ENCODE data around the gene PTCD1.

PTCD1 gene

DNA sequence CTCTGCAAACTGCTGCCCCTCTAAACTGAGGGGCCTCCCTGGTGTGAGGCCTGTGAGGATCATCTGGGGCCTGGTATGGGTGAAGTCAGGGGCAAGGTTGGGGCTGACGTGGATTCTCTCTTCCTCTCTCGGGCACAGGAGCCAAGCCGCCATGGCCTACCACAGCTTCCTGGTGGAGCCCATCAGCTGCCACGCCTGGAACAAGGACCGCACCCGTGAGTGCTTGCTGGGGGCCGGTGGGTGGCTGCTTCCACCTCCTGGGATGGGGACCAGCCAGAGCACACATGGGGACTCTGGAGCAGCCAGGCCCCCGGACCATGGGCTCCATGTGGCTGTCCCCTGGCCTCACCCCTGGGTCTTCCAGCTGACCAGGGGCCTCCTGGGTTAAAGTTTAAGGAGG is 53.0 kb downstream of the PTCD1 start:
- peak overlapping the region; percentile 57 for H3K27ac ChIP-seq
- H3K4me1 ChIP-seq (ENCODE audit: control insufficient read depth in 1 of 2, insufficient read depth in 1 of 2, low read depth in 1 of 2, low read length in 1 of 2): peaks cover 19 to 31% of the 10 kb centered on the region in 2 experiments
- H3K27me3 ChIP-seq: no peaks in the 10 kb centered on the region
- TF ChIP-seq, protein P1, sequence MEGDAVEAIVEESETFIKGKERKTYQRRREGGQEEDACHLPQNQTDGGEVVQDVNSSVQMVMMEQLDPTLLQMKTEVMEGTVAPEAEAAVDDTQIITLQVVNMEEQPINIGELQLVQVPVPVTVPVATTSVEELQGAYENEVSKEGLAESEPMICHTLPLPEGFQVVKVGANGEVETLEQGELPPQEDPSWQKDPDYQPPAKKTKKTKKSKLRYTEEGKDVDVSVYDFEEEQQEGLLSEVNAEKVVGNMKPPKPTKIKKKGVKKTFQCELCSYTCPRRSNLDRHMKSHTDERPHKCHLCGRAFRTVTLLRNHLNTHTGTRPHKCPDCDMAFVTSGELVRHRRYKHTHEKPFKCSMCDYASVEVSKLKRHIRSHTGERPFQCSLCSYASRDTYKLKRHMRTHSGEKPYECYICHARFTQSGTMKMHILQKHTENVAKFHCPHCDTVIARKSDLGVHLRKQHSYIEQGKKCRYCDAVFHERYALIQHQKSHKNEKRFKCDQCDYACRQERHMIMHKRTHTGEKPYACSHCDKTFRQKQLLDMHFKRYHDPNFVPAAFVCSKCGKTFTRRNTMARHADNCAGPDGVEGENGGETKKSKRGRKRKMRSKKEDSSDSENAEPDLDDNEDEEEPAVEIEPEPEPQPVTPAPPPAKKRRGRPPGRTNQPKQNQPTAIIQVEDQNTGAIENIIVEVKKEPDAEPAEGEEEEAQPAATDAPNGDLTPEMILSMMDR (IDR thresholded peaks at IDR 0.05): no peak
- no peak overlapping the region for H3K4me3 ChIP-seq (ENCODE audit: low read depth in 1 of 2, low read length in 1 of 2)
- H3K36me3 ChIP-seq: peaks cover 88% of the 10 kb centered on the region
- H3K9me3 ChIP-seq: no peaks in the 10 kb centered on the region

DNA sequence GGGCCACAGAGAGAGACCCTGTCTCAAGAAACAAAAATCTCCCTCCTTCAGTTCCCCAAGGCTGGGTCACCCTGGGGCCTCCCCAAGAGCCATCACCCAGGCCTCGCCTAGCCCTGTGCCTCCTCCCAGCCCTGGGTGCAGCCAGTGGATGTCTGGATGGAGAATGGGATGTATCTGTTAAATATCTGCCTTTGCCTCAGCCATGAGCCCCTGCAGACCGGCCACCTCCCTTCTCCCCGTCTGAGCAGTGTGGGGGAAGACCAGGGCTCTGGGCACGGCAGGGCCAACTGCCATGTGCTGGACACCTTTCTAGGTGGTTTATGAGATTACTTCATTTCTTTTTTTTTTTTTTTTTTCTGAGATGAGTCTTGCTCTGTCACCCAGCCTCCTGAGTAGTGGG is 54.1 kb downstream of the PTCD1 start:
- Histone ChIP-seq H3K27ac (peak overlapping the region; percentile 61), H3K9me3 (no peaks in the 10 kb centered on the region), H3K36me3 (peaks cover 77% of the 10 kb centered on the region), H3K4me3 (ENCODE audit: low read depth in 1 of 2, low read length in 1 of 2) (no peak overlapping the region), H3K4me1 (ENCODE audit: control insufficient read depth in 1 of 2, insufficient read depth in 1 of 2, low read depth in 1 of 2, low read length in 1 of 2) (peaks cover 30 to 41% of the 10 kb centered on the region in 2 experiments), H3K27me3 (no peaks in the 10 kb centered on the region)
- TF ChIP-seq, protein P1 (IDR thresholded peaks at IDR 0.05): no peak

DNA sequence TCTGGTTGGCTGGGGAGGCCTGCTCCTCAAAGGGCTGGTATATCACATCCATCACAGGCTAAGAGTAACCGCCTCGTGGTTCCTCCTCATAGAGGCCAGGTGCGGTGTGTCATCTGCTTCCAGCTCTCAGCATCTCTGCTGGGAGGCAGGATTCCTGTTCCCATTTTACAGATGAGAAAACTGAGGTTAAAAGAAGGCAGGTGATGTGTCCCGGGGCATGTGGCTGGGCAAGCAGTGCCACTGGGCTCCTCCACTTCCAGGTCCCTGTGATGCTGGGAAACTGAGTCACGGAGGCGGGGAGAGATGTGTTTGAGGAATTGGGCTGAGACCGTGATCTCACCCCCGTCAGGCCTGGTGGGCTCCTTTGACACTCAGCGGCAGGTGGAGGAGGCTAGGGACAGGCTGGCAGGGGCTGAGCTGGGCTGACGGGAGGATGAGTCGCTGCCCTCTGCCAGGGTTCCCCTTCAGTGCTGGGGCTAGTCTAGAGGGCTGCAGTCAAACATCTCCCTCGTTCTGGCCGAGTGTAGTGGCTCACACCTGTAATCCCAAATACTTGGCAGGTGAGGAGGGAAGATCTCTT is 54.7 kb downstream of the PTCD1 start:
- Histone ChIP-seq H3K27ac (peak overlapping the region; percentile 61), H3K36me3 (peaks cover 71% of the 10 kb centered on the region), H3K9me3 (no peaks in the 10 kb centered on the region), H3K4me3 (ENCODE audit: low read depth in 1 of 2, low read length in 1 of 2) (no peak overlapping the region), H3K4me1 (ENCODE audit: control insufficient read depth in 1 of 2, insufficient read depth in 1 of 2, low read depth in 1 of 2, low read length in 1 of 2) (peaks cover 36 to 48% of the 10 kb centered on the region in 2 experiments), H3K27me3 (no peaks in the 10 kb centered on the region)
- TF ChIP-seq, protein P1 (IDR thresholded peaks at IDR 0.05): no peak

DNA sequence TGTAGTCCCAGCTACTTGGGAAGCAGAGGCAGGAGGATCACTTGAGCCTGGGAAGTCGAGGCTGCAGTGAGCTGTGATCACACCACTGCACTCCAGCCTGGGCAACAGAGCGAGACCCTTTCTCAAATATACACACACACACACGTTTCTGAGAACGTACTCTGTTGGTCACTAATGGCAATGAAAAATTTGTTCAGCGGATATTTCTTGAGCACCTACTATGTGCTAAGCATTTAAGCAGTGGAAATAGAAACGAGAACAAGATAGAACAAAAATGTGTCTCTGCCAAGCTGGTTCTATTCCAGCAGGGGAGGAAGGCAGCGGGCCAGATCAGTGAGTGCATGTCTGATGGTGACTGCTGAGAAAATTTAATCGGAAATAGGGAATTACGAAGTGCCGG is 55.4 kb downstream of the PTCD1 start:
- peak overlapping the region; percentile 61 for H3K27ac ChIP-seq
- H3K9me3 ChIP-seq: no peaks in the 10 kb centered on the region
- TF ChIP-seq, protein P1 (IDR thresholded peaks at IDR 0.05): no peak
- H3K27me3 ChIP-seq: no peaks in the 10 kb centered on the region
- H3K4me3 ChIP-seq (ENCODE audit: low read depth in 1 of 2, low read length in 1 of 2): no peak overlapping the region
- peaks cover 43 to 54% of the 10 kb centered on the region in 2 experiments for H3K4me1 ChIP-seq (ENCODE audit: control insufficient read depth in 1 of 2, insufficient read depth in 1 of 2, low read depth in 1 of 2, low read length in 1 of 2)
- H3K36me3 ChIP-seq: peaks cover 67% of the 10 kb centered on the region

DNA sequence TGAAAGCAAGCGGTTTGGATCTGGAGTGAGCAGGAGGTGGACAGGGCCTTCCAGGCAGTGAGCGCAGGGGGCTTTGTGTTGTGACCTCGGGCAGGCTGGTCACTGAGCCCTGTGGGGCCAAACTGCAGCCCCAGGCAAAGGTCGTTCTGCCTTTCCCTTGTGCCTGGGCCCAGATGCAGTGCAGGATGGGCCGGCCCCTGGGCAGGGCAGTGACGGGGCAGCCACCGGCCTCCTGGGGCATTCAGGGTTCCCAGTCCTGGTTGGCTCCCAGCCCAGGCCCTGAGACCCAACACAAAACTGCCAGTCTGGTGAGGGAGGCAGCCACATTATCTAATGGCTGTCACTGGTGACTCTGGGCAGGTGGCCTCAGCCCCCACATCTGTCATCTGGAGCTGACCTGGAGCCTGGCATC is 56.9 kb downstream of the PTCD1 start:
- H3K27ac ChIP-seq: peak overlapping the region; percentile 92
- H3K36me3 ChIP-seq: peaks cover 67% of the 10 kb centered on the region

More for the DNA sequence above, 56.9 kb downstream of the PTCD1 start:
- H3K4me1 ChIP-seq (ENCODE audit: control insufficient read depth in 1 of 2, insufficient read depth in 1 of 2, low read depth in 1 of 2, low read length in 1 of 2): peaks cover 58 to 70% of the 10 kb centered on the region in 2 experiments
- no peaks in the 10 kb centered on the region for H3K27me3 ChIP-seq
- no peaks in the 10 kb centered on the region for H3K9me3 ChIP-seq
- H3K4me3 ChIP-seq (ENCODE audit: low read depth in 1 of 2, low read length in 1 of 2): peak overlapping the region in 1 of 2 experiments; percentile 100
- TF ChIP-seq, protein P1 (IDR thresholded peaks at IDR 0.05): no peak
